K562 (cell line): ENCODE data around the gene KLHL29. TPM values are rescaled to one million over a fixed set of nuclear protein-coding genes. Genes with fewer than 3 reads are reported as not detected.
A peak's percentile ranks its signal among the peaks of the same experiment; 100 is the strongest.

Experiments
- ATAC-seq: fragments of 200-7000 bp; cut with Tn5 transposase; 3 replicates; pipeline ENCODE4 v1.9.1; 2020; ENCODE audit warnings: moderate library complexity
- BruUV-seq: library from RNA; stranded (reverse); fragments of 400-500 nt; replicated peaks from 2 replicates; lab custom pipeline; 2021; lab: Mats Ljungman, UMichigan
- CTCF ChIA-PET: fragments of 300-600 bp; formaldehyde crosslinking; extraction: SDS; loops from one replicate; lab custom pipeline; 2021; ENCODE audit warnings: low intra/inter-chr PET ratio; lab: Yijun Ruan, JAX
- POLR2A ChIA-PET: fragments of 300-600, 350-650 bp; sonication (Branson Sonifier 250); formaldehyde crosslinking; extraction: SDS; loops from one replicate; lab custom pipeline; 2021; ENCODE audit warnings: antibody characterized with exemption, inconsistent platforms; lab: Yijun Ruan, JAX
- DNase-seq, 4 experiments: peaks; one replicate each; pipeline versions ENCODE4 v3.0.0 to v3.0.0-alpha.2; 2011 to 2018; ENCODE audit warnings: low spot score in 3 of 4, mixed read lengths in 3 of 4; ENCODE audit errors: extremely low read depth in 1 of 4
- FAIRE-seq: peaks from 2 replicates; lab custom pipeline; 2011; peaks lifted over from hg19 to GRCh38; lab: Jason Lieb, UNC
- H2AFZ ChIP-seq: 2 replicates; pipeline ENCODE4 v1.6.0; 2011; ENCODE audit warnings: low read depth, low read length, control low read depth, inconsistent platforms
- H3K27ac ChIP-seq: fragments of 200-600 bp; 3 replicates; pipeline ENCODE4 v1.8.0; 2011; ENCODE audit warnings: low read depth, mild to moderate bottlenecking, control low read depth, inconsistent platforms, low read length, moderate library complexity, mixed read lengths; ENCODE audit errors: extremely low read depth
- H3K27me3 ChIP-seq, 2 experiments: fragments of 300-600 bp in 1 of 2; 2 replicates in 1 of 2; 3 replicates in 1 of 2; pipeline versions ENCODE4 v1.6.0 to v1.8.0; 2011; ENCODE audit warnings: inconsistent platforms in 2 of 2, low read length in 2 of 2, mild to moderate bottlenecking in 1 of 2, mixed read lengths in 1 of 2, moderate library complexity in 1 of 2; ENCODE audit not compliant: control insufficient read depth in 2 of 2, insufficient read depth in 2 of 2
- H3K36me3 ChIP-seq: fragments of 300-600 bp; 3 replicates; pipeline ENCODE4 v1.8.0; 2011; ENCODE audit warnings: mild to moderate bottlenecking, low read length, inconsistent platforms; ENCODE audit not compliant: control insufficient read depth, insufficient read depth
- H3K4me1 ChIP-seq, 2 experiments: fragments of 200-600 bp in 1 of 2; replicated peaks in 1 of 2; 2 replicates in 1 of 2; 3 replicates in 1 of 2; pipeline versions ENCODE4 v1.5.1 to v1.8.0; 2011; ENCODE audit warnings: inconsistent platforms in 2 of 2, low read length in 2 of 2, mild to moderate bottlenecking in 1 of 2, mixed read lengths in 1 of 2, moderate library complexity in 1 of 2; ENCODE audit not compliant: control insufficient read depth in 2 of 2, insufficient read depth in 2 of 2
- H3K4me2 ChIP-seq: 2 replicates; pipeline ENCODE4 v1.6.1; 2011; ENCODE audit warnings: low read length, control low read depth, inconsistent platforms, mixed read lengths; ENCODE audit not compliant: insufficient read depth
- H3K4me3 ChIP-seq: fragments of 200-600 bp; sonication (generic), shearing (Covaris generic); 2 replicates; pipeline ENCODE4 v1.5.1; 2016; ENCODE audit warnings: control low read depth, inconsistent platforms
- H3K79me2 ChIP-seq: fragments of 200-600 bp; 3 replicates; pipeline ENCODE4 v1.8.0; 2011; ENCODE audit warnings: low read length, inconsistent platforms; ENCODE audit not compliant: control insufficient read depth, insufficient read depth
- H3K9ac ChIP-seq, 2 experiments: 2 replicates each; pipeline versions ENCODE4 v1.6.0 to v1.6.1; 2011; ENCODE audit warnings: low read depth in 2 of 2, low read length in 2 of 2, control low read depth in 1 of 2, inconsistent platforms in 1 of 2, mild to moderate bottlenecking in 1 of 2, mixed read lengths in 1 of 2; ENCODE audit not compliant: insufficient read depth in 1 of 2
- H3K9me1 ChIP-seq: one replicate; pipeline ENCODE4 v1.6.0; 2011; ENCODE audit warnings: inconsistent platforms, mild to moderate bottlenecking, low read length, moderate library complexity; ENCODE audit not compliant: control insufficient read depth, insufficient read depth
- H3K9me3 ChIP-seq: replicated peaks from 2 replicates; pipeline ENCODE4 v1.5.1; 2011; ENCODE audit warnings: low read depth, low read length, inconsistent platforms; ENCODE audit not compliant: control insufficient read depth, insufficient read depth
- H4K20me1 ChIP-seq: replicated peaks from 2 replicates; pipeline ENCODE4 v1.6.1; 2011; ENCODE audit warnings: low read length, inconsistent platforms, mixed read lengths; ENCODE audit not compliant: control insufficient read depth, insufficient read depth
- ARID2 ChIP-seq: fragments of 450-650 bp; IDR thresholded peaks from 2 replicates; pipeline ENCODE4 v1.6.1; 2017; ENCODE audit warnings: antibody characterized with exemption, mild to moderate bottlenecking
- BMI1 ChIP-seq: fragments of 150-350 bp; IDR thresholded peaks from 2 replicates; pipeline ENCODE4 v1.6.1; 2014; ENCODE audit warnings: low read length
- CBX8 ChIP-seq: fragments of 200-600 bp; sonication (generic); IDR thresholded peaks from 2 replicates; pipeline ENCODE4 v1.6.1; 2012; ENCODE audit warnings: borderline replicate concordance, mixed run types, low read depth, mild to moderate bottlenecking, moderate library complexity, mixed read lengths, low read length, control low read depth, inconsistent platforms; ENCODE audit not compliant: poor library complexity, severe bottlenecking; ENCODE audit errors: extremely low read depth
- NUFIP1 ChIP-seq: fragments of 450-650 bp; IDR thresholded peaks from 2 replicates; pipeline ENCODE4 v1.6.1; 2018; ENCODE audit not compliant: partially characterized antibody
- RFX1 ChIP-seq: fragments of 450-650 bp; IDR thresholded peaks from 2 replicates; pipeline ENCODE4 v1.6.1; 2016; ENCODE audit warnings: mild to moderate bottlenecking, moderate library complexity
- RNF2 ChIP-seq: sonication (generic); IDR thresholded peaks from 2 replicates; pipeline ENCODE4 v1.6.1; 2016
- ZNF347 ChIP-seq: fragments of 450-650 bp; formaldehyde crosslinking; IDR thresholded peaks from 2 replicates; pipeline ENCODE4 v1.4.0; 2020; ENCODE audit warnings: low read depth, mild to moderate bottlenecking, moderate library complexity
- ZNF57 ChIP-seq: fragments of 450-650 bp; formaldehyde crosslinking; IDR thresholded peaks from 2 replicates; pipeline ENCODE4 v1.4.0; 2020; ENCODE audit warnings: mild to moderate bottlenecking, moderate library complexity
- WGBS: fragments of 100-300 bp; shearing (Covaris generic); methylation state at CpG from one replicate; pipeline ENCODE4 v1.1.6; 2016; ENCODE audit warnings: low coverage, mixed read lengths; ENCODE audit not compliant: insufficient coverage; ENCODE audit errors: missing lambda C conversion rate; 5-methylcytosine and 5-hydroxymethylcytosine counted together
- in situ Hi-C: fragments of 300-500 bp; cut with MboI; formaldehyde crosslinking; loops from 4 replicates; pipeline ENCODE4 v1.15.0; 2018; ENCODE audit warnings: inconsistent platforms, mixed read lengths
- intact Hi-C: fragments of 100-400 bp; cut with micrococcal nuclease; formaldehyde crosslinking; loops from 2 replicates; pipeline ENCODE4 v1.14.2; 2022
- polyA plus RNA-seq, 8 experiments: library from polyadenylated mRNA; depleted of rRNA in 4 of 8; stranded (reverse) in 5 of 8; unstranded in 3 of 8; fragments of >200 nt; fragmentation: Nextera tagmentation in 2 of 8; fragmentation: Illumina TruSeq in 1 of 8; extraction: Ambion mirVana in 2 of 8; extraction: Trizol in 1 of 8; gene quantifications; 2 replicates each; pipeline versions ENCODE4 v1.2.1 to v1.2.3, GENCODE V29; 2011 to 2014; ENCODE audit warnings: inconsistent platforms in 1 of 8, missing spikeins in 1 of 8
- total RNA-seq, 7 experiments: library from RNA; depleted of rRNA in 6 of 7; stranded (reverse); fragments of >200 nt in 6 of 7; fragmentation: Illumina TruSeq in 2 of 7; extraction: Trizol in 2 of 7; gene quantifications; 2 replicates each; pipeline versions ENCODE4 v1.2.1 to v1.2.3, GENCODE V29; 2011 to 2021; ENCODE audit warnings: low replicate concordance in 1 of 7
- TF ChIP-seq, protein P1 (sequence below): sonication (generic); IDR thresholded peaks from 2 replicates; pipeline ENCODE4 v1.6.1; 2016

KLHL29 gene
- total and polyA plus RNA-seq, 9 of the 15 experiments (the other 6 are each of a cell fraction or from before 2014, with no cell fraction given): 0.03 to 0.31 (median 0.08) TPM; not detected in 1

DNA sequence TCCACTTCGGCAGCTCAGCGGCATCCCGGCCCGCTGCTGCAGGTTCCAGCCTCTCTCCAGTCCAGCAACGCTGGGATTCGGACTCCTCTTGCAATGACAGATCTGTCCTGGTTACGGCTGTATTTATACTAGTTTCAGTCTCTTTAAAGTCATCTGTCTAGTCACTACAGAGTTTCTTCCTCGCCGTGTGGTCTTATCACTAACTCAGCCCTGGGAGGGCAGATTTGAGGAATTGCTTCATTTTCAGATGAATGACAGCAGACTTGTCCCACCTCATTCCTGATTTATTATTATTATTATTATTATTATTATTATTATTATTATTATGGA is 2.2 kb downstream of the KLHL29 start:
- Histone ChIP-seq H3K9me3 (no peaks in the 10 kb centered on the region), H3K4me1 (peaks cover 0 to 14% of the 10 kb centered on the region in 2 experiments; a peak in 2 of 5 replicates)

DNA sequence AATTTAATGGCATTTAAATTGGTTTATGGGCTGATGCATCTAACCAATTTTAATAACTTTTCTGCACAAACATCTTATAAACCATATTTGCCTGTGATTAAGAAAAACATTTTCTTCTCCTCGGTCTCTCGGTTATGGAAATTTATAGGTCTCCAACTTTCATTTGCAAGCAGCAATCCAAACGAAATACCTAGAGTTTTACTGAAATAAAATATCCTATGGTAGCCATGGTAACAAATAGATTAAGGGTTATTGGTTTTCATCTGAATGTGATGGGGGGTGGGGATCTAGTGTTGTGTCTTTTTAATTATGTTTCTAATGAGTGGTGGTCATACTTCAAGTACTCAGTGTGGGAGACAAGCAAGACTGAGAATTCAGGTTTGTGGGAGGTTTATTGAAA is 2.9 kb downstream of the KLHL29 start:
- H3K4me3 ChIP-seq: no peak overlapping the region
- POLR2A ChIA-PET: no interaction called here

More for the DNA sequence above, 2.2 kb downstream of the KLHL29 start:
- no peaks in the 10 kb centered on the region for H3K79me2 ChIP-seq
- intact Hi-C loops (no loop called here), in situ Hi-C loops (no loop called here)
- ChIA-PET POLR2A (no interaction called here), CTCF (no interaction called here)
- BruUV-seq: no TSS peak
- WGBS: 3% methylated on average over 6 of the region's 9 CpGs
- H3K4me2 ChIP-seq: no peak overlapping the region
- H4K20me1 ChIP-seq: no peaks in the 10 kb centered on the region
- H3K4me3 ChIP-seq: no peak overlapping the region
- no peaks in the 10 kb centered on the region for H3K36me3 ChIP-seq
- DNase-seq (no peak), ATAC-seq (no peak), FAIRE-seq (no peak)
- peaks cover 2% of the 10 kb centered on the region for H3K9me1 ChIP-seq
- H3K27ac ChIP-seq: no peak overlapping the region
- no peak for TF ChIP-seq ZNF347 (CRISPR knock-in tag)
- TF ChIP-seq, protein P1, sequence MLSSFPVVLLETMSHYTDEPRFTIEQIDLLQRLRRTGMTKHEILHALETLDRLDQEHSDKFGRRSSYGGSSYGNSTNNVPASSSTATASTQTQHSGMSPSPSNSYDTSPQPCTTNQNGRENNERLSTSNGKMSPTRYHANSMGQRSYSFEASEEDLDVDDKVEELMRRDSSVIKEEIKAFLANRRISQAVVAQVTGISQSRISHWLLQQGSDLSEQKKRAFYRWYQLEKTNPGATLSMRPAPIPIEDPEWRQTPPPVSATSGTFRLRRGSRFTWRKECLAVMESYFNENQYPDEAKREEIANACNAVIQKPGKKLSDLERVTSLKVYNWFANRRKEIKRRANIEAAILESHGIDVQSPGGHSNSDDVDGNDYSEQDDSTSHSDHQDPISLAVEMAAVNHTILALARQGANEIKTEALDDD: peak; percentile 66
- H3K9ac ChIP-seq: no peak overlapping the region
- H2AFZ ChIP-seq: no peak overlapping the region
- H3K27me3 ChIP-seq: peaks cover 13 to 46% of the 10 kb centered on the region in 2 experiments; a peak in 4 of 5 replicates

More for the DNA sequence above, 2.9 kb downstream of the KLHL29 start:
- no peaks in the 10 kb centered on the region for H4K20me1 ChIP-seq
- no peak overlapping the region for H2AFZ ChIP-seq
- FAIRE-seq (no peak), DNase-seq (no peak), ATAC-seq (no peak)
- no TSS peak for BruUV-seq
- peaks cover 13 to 39% of the 10 kb centered on the region in 2 experiments; a peak in 3 of 5 replicates for H3K27me3 ChIP-seq
- no peaks in the 10 kb centered on the region for H3K79me2 ChIP-seq
- H3K36me3 ChIP-seq: no peaks in the 10 kb centered on the region
- H3K4me1 ChIP-seq: peaks cover 0 to 14% of the 10 kb centered on the region in 2 experiments; a peak in 2 of 5 replicates
- no peaks in the 10 kb centered on the region for H3K9me3 ChIP-seq
- intact Hi-C loops (no loop called here), in situ Hi-C loops (no loop called here)
- H3K27ac ChIP-seq: no peak overlapping the region
- TF ChIP-seq RNF2 (peak; percentile 50; the same call in 1 of the 2 replicates), ARID2 (no peak), ZNF57 (CRISPR knock-in tag) (no peak), CBX8 (peak; percentile 90), NUFIP1 (no peak), RFX1 (peak; percentile 46; the same call in 1 of the 2 replicates), BMI1 (peak; percentile 68; the same call in 1 of the 2 replicates)
- WGBS: 8% methylated on average over 3 of the region's 3 CpGs
- CTCF ChIA-PET: interaction anchor here (0.6 kb wide), 1 partner anchor 22 kb away, joined by 3 read pairs; no protein-coding TSS in a partner anchor
- peaks cover under 1% of the 10 kb centered on the region for H3K9me1 ChIP-seq
- no peak overlapping the region for H3K4me2 ChIP-seq
- no peak overlapping the region for H3K9ac ChIP-seq
